Endothelial cell of umbilical vein (primary cell): ENCODE results near the gene FOXJ1. TPM values are rescaled to one million over a fixed set of nuclear protein-coding genes. Genes with fewer than 3 reads are reported as not detected.

Experiments
- BruUV-seq: library from RNA; stranded (reverse); fragments of 400-500 nt; replicated peaks from 2 replicates; lab custom pipeline; 2021; lab: Mats Ljungman, UMichigan
- CTCF ChIA-PET: fragments of 300-600, 350-600 bp; sonication (Branson Sonifier 250); formaldehyde crosslinking; loops from one replicate; lab custom pipeline; 2021; ENCODE audit warnings: antibody characterized with exemption, inconsistent platforms; lab: Charles Lee
- POLR2A ChIA-PET: fragments of 300-600, 350-600 bp; sonication (Branson Sonifier 250); formaldehyde crosslinking; loops from one replicate; lab custom pipeline; 2021; ENCODE audit warnings: antibody characterized with exemption, inconsistent platforms; lab: Charles Lee
- DNase-seq: peaks from one replicate; pipeline ENCODE4 v3.0.0-alpha.2; 2011; ENCODE audit warnings: low read depth, low spot score
- FAIRE-seq: peaks from 2 replicates; lab custom pipeline; 2011; peaks lifted over from hg19 to GRCh38; lab: Jason Lieb, UNC
- H2AFZ ChIP-seq: 2 replicates; pipeline ENCODE4 v1.6.0; 2012; ENCODE audit warnings: low read depth, low read length, control low read depth, inconsistent platforms
- H3K27ac ChIP-seq: 2 replicates; pipeline ENCODE4 v1.5.1; 2011; ENCODE audit warnings: low read depth, mild to moderate bottlenecking, control low read depth, low read length, moderate library complexity; ENCODE audit not compliant: insufficient read depth
- H3K27me3 ChIP-seq, 2 experiments: 2 replicates each; pipeline versions ENCODE4 v1.6.0 to v1.6.1; 2011; ENCODE audit warnings: low read length in 2 of 2, mixed read lengths in 1 of 2; ENCODE audit not compliant: control insufficient read depth in 2 of 2, insufficient read depth in 2 of 2
- H3K36me3 ChIP-seq, 2 experiments: 2 replicates in 1 of 2; 3 replicates in 1 of 2; pipeline ENCODE4 v1.5.1; 2011; ENCODE audit warnings: low read length in 2 of 2, mild to moderate bottlenecking in 1 of 2, moderate library complexity in 1 of 2; ENCODE audit not compliant: control insufficient read depth in 2 of 2, insufficient read depth in 2 of 2; ENCODE audit errors: extremely low read depth in 1 of 2
- H3K4me1 ChIP-seq: 3 replicates; pipeline ENCODE4 v1.5.1; 2011; ENCODE audit warnings: mild to moderate bottlenecking, low read length; ENCODE audit not compliant: control insufficient read depth, insufficient read depth; ENCODE audit errors: extremely low read depth
- H3K4me2 ChIP-seq: 2 replicates; pipeline ENCODE4 v1.6.1; 2011; ENCODE audit warnings: low read length, control low read depth, mixed read lengths; ENCODE audit not compliant: insufficient read depth
- H3K4me3 ChIP-seq, 3 experiments: fragments of 200-600 bp in 1 of 3; sonication (generic), shearing (Covaris generic) in 1 of 3; replicated peaks in 1 of 3; 2 replicates each; pipeline ENCODE4 v1.5.1; 2011 to 2016; ENCODE audit warnings: control low read depth in 3 of 3, low read length in 3 of 3, mild to moderate bottlenecking in 2 of 3, inconsistent platforms in 1 of 3, low read depth in 1 of 3, moderate library complexity in 1 of 3; ENCODE audit not compliant: insufficient read depth in 1 of 3
- H3K79me2 ChIP-seq: 2 replicates; pipeline ENCODE4 v1.6.0; 2012; ENCODE audit warnings: low read length, inconsistent platforms; ENCODE audit not compliant: control insufficient read depth, insufficient read depth
- H3K9ac ChIP-seq: replicated peaks from 2 replicates; pipeline ENCODE3; 2011; ENCODE audit warnings: low read length, control low read depth; ENCODE audit not compliant: insufficient read depth; ENCODE audit errors: extremely low read depth
- H3K9me1 ChIP-seq: replicated peaks from 3 replicates; pipeline ENCODE4 v1.6.0; 2011; ENCODE audit warnings: mild to moderate bottlenecking, low read length; ENCODE audit not compliant: control insufficient read depth, insufficient read depth; ENCODE audit errors: extremely low read depth
- H3K9me3 ChIP-seq: replicated peaks from 2 replicates; pipeline ENCODE4 v1.5.1; 2012; ENCODE audit warnings: low read length, inconsistent platforms; ENCODE audit not compliant: control insufficient read depth, insufficient read depth
- H4K20me1 ChIP-seq: replicated peaks from 2 replicates; pipeline ENCODE3; 2011; ENCODE audit warnings: mild to moderate bottlenecking, low read length; ENCODE audit not compliant: control insufficient read depth, insufficient read depth; ENCODE audit errors: extremely low read depth
- EZH2 ChIP-seq: IDR thresholded peaks from 2 replicates; pipeline ENCODE4 v1.6.1; 2012; ENCODE audit warnings: borderline replicate concordance, low read depth, mild to moderate bottlenecking, moderate library complexity, low read length, inconsistent platforms; ENCODE audit not compliant: severe bottlenecking
- FOS ChIP-seq: IDR thresholded peaks from 2 replicates; pipeline ENCODE4 v1.6.1; 2011; ENCODE audit warnings: mild to moderate bottlenecking, low read length, moderate library complexity, borderline replicate concordance; ENCODE audit not compliant: insufficient read depth
- GATA2 ChIP-seq: IDR thresholded peaks from 2 replicates; pipeline ENCODE4 v1.7.0; 2011; ENCODE audit warnings: low read depth, mild to moderate bottlenecking, moderate library complexity, mixed read lengths, low read length; ENCODE audit not compliant: insufficient read length, insufficient read depth
- JUN ChIP-seq: IDR thresholded peaks from 2 replicates; pipeline ENCODE4 v1.6.1; 2011; ENCODE audit warnings: borderline replicate concordance, low read depth; ENCODE audit not compliant: insufficient read length, insufficient read depth
- MYC ChIP-seq: IDR thresholded peaks from one replicate; pipeline ENCODE4 v1.6.1; 2011; ENCODE audit warnings: mild to moderate bottlenecking, low read depth, low read length
- POLR2A ChIP-seq: IDR thresholded peaks from 2 replicates; pipeline ENCODE4 v1.6.1; 2012; ENCODE audit warnings: low read depth, mild to moderate bottlenecking, control low read depth, low read length
- POLR2AphosphoS5 ChIP-seq: IDR thresholded peaks from 2 replicates; pipeline ENCODE4 v1.6.1; 2012; ENCODE audit warnings: low read depth, mild to moderate bottlenecking, control low read depth, low read length, moderate library complexity; ENCODE audit not compliant: insufficient read depth
- dilution Hi-C: fragments of 300-500 bp; cut with MboI; formaldehyde crosslinking; loops from one replicate; pipeline ENCODE4 v1.15.0; 2019; ENCODE audit warnings: low sequenced_read_pairs; ENCODE audit not compliant: extremely low pct_ligation_motif_present
- intact Hi-C: fragments of 100-400 bp; cut with micrococcal nuclease; formaldehyde crosslinking; loops from one replicate; pipeline ENCODE4 v1.10.0; 2022
- polyA plus RNA-seq, 4 experiments: library from polyadenylated mRNA; depleted of rRNA in 3 of 4; stranded (reverse) in 3 of 4; unstranded in 1 of 4; fragments of >200 nt; gene quantifications; 2 replicates each; pipeline versions ENCODE4 v1.2.1 to v1.2.3, GENCODE V29; 2011 to 2012; ENCODE audit warnings: missing spikeins in 1 of 4
- total RNA-seq: library from RNA; stranded (reverse); gene quantifications from 2 replicates; pipeline ENCODE4 v1.2.3, GENCODE V29; 2021
- TF ChIP-seq, protein P1 (sequence below), 2 donors: IDR thresholded peaks; 1 replicate in 1 of 2; 2 replicates in 1 of 2; pipeline ENCODE4 v1.5.1; 2011; ENCODE audit warnings: low read length in 2 of 2, mild to moderate bottlenecking in 2 of 2, moderate library complexity in 2 of 2, control low read depth in 1 of 2, inconsistent platforms in 1 of 2, low read depth in 1 of 2; ENCODE audit not compliant: insufficient read depth in 1 of 2; ENCODE audit errors: extremely low read depth in 1 of 2
- TF ChIP-seq, protein P2 (sequence below): IDR thresholded peaks from 2 replicates; pipeline ENCODE4 v1.6.1; 2011; ENCODE audit not compliant: insufficient read depth, insufficient read length

The FOXJ1 gene
- total and polyA plus RNA-seq, 2 donors (not counting 3 experiments of a cell fraction or from before 2014, with no cell fraction given): not detected

DNA sequence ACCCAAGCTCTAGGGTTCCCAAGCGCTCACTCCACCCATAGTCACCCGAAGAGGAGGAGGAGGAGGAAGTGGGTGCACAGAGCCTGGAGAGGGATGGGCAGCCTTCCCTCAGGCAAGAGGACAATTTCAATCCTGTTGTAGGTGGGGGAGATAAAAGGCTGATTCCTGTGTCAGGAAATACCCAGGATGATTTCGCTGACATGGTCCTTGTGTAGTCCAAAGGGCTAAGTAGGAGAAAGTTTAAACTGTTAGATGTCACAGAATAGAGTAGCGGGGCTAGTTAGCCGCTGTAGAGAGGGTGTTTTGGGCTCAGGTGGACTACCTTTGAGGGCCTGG is 36.2 kb downstream of the FOXJ1 start:
- Histone ChIP-seq H3K36me3 (peaks cover 0 to 7% of the 10 kb centered on the region in 2 experiments), H3K9ac (no peak overlapping the region), H3K9me3 (no peaks in the 10 kb centered on the region), H3K4me3 (no peak overlapping the region), H3K4me1 (peaks cover 8% of the 10 kb centered on the region), H3K27me3 (no peaks in the 10 kb centered on the region), H2AFZ (no peak overlapping the region), H3K9me1 (no peaks in the 10 kb centered on the region), H3K4me2 (no peak overlapping the region), H4K20me1 (no peaks in the 10 kb centered on the region), H3K27ac (no peak overlapping the region), H3K79me2 (peaks cover 11% of the 10 kb centered on the region)
- dilution Hi-C loops: no loop called here
- FAIRE-seq: no peak
- no TSS peak for BruUV-seq
- TF ChIP-seq POLR2AphosphoS5 (no peak), POLR2A (no peak), EZH2 (no peak), GATA2 (no peak), FOS (no peak), MYC (no peak), JUN (no peak)
- TF ChIP-seq, protein P1, sequence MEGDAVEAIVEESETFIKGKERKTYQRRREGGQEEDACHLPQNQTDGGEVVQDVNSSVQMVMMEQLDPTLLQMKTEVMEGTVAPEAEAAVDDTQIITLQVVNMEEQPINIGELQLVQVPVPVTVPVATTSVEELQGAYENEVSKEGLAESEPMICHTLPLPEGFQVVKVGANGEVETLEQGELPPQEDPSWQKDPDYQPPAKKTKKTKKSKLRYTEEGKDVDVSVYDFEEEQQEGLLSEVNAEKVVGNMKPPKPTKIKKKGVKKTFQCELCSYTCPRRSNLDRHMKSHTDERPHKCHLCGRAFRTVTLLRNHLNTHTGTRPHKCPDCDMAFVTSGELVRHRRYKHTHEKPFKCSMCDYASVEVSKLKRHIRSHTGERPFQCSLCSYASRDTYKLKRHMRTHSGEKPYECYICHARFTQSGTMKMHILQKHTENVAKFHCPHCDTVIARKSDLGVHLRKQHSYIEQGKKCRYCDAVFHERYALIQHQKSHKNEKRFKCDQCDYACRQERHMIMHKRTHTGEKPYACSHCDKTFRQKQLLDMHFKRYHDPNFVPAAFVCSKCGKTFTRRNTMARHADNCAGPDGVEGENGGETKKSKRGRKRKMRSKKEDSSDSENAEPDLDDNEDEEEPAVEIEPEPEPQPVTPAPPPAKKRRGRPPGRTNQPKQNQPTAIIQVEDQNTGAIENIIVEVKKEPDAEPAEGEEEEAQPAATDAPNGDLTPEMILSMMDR (IDR thresholded peaks at IDR 0.05; ENCODE audit: extremely low read depth in 1 of 2, insufficient read depth in 1 of 2, low read depth in 1 of 2, low read length in 2 of 2): no peak
- TF ChIP-seq, protein P2, sequence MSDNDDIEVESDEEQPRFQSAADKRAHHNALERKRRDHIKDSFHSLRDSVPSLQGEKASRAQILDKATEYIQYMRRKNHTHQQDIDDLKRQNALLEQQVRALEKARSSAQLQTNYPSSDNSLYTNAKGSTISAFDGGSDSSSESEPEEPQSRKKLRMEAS: no peak
- POLR2A ChIA-PET: no interaction called here
- intact Hi-C loops: loop anchor here (5.0 kb wide), 1 partner anchor 93 kb away; no protein-coding TSS in a partner anchor
- CTCF ChIA-PET: interaction anchor here (4.2 kb wide), 1 partner anchor 175 kb away, joined by 24 read pairs; no protein-coding TSS in a partner anchor
- no peak for DNase-seq
